ENCODE data around the gene ADCY2.

DNA sequence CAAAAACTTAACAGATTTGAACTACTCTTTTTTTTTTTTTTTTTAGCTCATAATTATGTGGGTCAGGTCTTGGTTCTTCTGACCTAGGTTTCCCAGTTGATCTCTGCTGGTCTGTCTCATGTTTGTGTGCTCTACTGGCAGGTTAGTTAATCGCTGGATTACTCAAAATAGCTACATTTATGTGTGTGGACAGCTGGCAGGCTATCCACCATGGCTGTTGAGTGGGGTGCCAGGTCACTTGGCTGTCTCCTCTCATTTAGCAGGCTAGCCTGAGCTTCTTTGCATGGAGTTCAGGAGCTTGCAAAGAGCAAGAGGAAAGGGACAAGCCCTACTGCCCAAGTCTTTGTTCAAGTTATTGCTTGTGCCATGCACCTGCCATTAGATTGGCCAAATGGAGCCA is 9.3 kb downstream of the ADCY2 start:
- no peak for TF ChIP-seq POLR2AphosphoS5 (IDR thresholded peaks at IDR 0.05; ENCODE audit: low read depth, low read length)
- no peak for TF ChIP-seq POLR2A (IDR thresholded peaks at IDR 0.05; ENCODE audit: low read depth, low read length)

All from GM12892 (cell line).